ENCODE measurements around the gene TAPBPL. TPM values are rescaled to one million over a fixed set of nuclear protein-coding genes. Genes with fewer than 3 reads are reported as not detected.

TAPBPL gene
- total RNA-seq, 2 donors from 2014 or later, result 24.1 to 28.2 TPM

DNA sequence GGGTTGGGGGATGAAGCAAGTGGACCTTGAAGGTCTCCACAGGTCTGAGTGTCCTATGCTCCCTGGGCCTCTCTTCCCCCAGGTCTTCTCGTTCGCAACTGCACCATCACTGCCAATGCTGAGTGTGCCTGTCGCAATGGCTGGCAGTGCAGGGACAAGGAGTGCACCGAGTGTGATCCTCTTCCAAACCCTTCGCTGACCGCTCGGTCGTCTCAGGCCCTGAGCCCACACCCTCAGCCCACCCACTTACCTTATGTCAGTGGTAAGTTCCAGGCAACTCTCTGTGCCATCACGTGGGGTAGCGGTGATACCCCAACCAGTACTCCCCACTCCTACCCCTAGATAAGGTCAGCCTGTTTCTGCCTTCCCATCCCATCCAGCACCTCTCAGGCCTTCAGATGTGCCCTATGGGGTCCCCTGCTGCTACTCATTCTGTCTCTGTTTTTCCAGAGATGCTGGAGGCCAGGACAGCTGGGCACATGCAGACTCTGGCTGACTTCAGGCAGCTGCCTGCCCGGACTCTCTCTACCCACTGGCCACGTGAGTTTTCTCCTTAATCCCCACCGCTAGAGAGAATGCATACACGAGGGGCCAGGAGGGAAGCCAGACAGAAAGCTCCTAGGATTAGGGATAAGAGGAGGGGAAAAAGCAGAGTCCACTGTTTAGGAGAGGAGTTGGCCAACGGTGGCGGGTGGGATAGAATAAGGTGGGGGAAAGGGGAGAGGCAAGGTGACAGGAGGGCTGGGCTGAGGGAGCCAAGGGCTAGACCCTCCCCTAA, 1.6 kb upstream of the TAPBPL start:
- no peak for ATAC-seq (replicated peaks)
- no peaks in the 10 kb centered on the region for H3K9me3 Mint-ChIP-seq
- H3K4me1 Mint-ChIP-seq, result peaks cover 28% of the 10 kb centered on the region
- peak overlapping the region; percentile 100 for H3K27ac Mint-ChIP-seq
- H3K27me3 Mint-ChIP-seq, result no peaks in the 10 kb centered on the region
- H3K4me3 Mint-ChIP-seq, result peak overlapping the region; percentile 100
- H3K36me3 Mint-ChIP-seq (ENCODE audit: low read depth), result peaks cover 87% of the 10 kb centered on the region

DNA sequence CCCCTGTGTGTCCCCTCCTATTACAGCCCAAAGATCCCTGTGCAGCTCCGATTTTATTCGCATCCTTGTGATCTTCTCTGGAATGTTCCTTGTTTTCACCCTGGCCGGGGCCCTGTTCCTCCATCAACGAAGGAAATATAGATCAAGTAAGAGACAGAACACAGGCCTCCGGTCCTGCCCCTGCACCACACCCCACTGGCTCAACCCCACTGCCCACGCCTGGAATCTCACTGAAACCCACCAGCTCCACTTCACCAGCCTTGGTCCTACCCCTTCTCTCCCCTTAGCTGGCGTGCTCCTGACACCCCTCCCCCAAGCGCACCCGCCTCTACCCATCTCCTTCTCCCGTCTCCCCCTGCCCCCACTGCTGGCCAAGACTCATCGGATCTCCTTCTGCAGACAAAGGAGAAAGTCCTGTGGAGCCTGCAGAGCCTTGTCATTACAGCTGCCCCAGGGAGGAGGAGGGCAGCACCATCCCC, 934 bp upstream of the TAPBPL start:
- peaks cover 28% of the 10 kb centered on the region for H3K4me1 Mint-ChIP-seq
- peaks cover 87% of the 10 kb centered on the region for H3K36me3 Mint-ChIP-seq (ENCODE audit: low read depth)

DNA sequence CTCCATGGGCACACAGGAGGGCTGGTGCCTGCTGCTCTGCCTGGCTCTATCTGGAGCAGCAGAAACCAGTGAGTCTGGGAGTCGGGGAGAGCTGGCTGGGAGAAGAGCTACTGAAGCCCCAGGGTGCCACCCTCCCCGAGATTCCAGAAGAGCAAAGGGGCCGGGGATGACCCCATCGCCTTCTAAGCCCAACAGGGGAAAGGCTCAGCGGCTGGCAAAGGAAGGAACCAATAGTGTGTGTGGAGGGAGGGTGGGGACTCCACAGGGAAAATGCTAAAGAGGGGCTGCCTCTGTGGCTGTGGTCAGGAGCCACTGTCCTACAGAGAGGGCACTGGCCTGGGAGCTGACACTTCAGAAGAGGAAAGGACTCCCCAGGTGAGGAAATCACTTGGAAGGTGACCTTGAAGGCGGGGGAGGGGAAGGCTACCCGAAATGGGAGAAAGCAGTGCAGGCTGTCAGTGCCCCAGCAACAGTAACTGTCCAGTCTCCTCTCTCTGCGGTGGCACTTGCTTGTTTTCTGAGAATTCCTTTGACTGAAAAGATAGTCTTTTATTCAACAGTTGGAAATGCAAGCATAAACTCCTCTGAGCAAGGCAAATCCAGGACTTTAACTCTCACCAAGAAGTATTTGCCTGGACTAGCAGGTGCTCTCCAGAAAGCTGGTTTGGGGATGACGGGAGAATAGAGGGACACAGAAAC, 552 bp downstream of the TAPBPL start:
- peak overlapping the region; percentile 100 for H3K27ac Mint-ChIP-seq
- H3K4me3 Mint-ChIP-seq, result peak overlapping the region; percentile 100
- peaks cover 28% of the 10 kb centered on the region for H3K4me1 Mint-ChIP-seq
- peaks cover 87% of the 10 kb centered on the region for H3K36me3 Mint-ChIP-seq (ENCODE audit: low read depth)
- H3K9me3 Mint-ChIP-seq, result no peaks in the 10 kb centered on the region
- peak; percentile 13 for ATAC-seq (replicated peaks)
- H3K27me3 Mint-ChIP-seq, result no peaks in the 10 kb centered on the region

More for the DNA sequence above, 934 bp upstream of the TAPBPL start:
- H3K27me3 Mint-ChIP-seq, result no peaks in the 10 kb centered on the region
- ATAC-seq (replicated peaks), result peak; percentile 6
- no peaks in the 10 kb centered on the region for H3K9me3 Mint-ChIP-seq
- peak overlapping the region; percentile 100 for H3K4me3 Mint-ChIP-seq
- peak overlapping the region; percentile 100 for H3K27ac Mint-ChIP-seq

- Mint-ChIP-seq H3K4me3 (peak overlapping the region; percentile 100), H3K27me3 (no peaks in the 10 kb centered on the region)
Observed at GRCh38 chr12:6452944-6453630, 1.2 kb downstream of the TAPBPL start.

GRCh38 chr12:6457220-6457945, 5.5 kb downstream of the TAPBPL start:
- peak overlapping the region; percentile 72 for H3K27ac Mint-ChIP-seq
- no peaks in the 10 kb centered on the region for H3K9me3 Mint-ChIP-seq
- peaks cover 100% of the 10 kb centered on the region for H3K36me3 Mint-ChIP-seq (ENCODE audit: low read depth)
- H3K27me3 Mint-ChIP-seq, result no peaks in the 10 kb centered on the region
- H3K4me3 Mint-ChIP-seq, result peak overlapping the region; percentile 6
- ATAC-seq (replicated peaks), result no peak
- H3K4me1 Mint-ChIP-seq, result peaks cover 36% of the 10 kb centered on the region

More at GRCh38 chr12:6452944-6453630, 1.2 kb downstream of the TAPBPL start:
- H3K36me3 Mint-ChIP-seq (ENCODE audit: low read depth), result peaks cover 87% of the 10 kb centered on the region
- peaks cover 22% of the 10 kb centered on the region for H3K4me1 Mint-ChIP-seq
- no peaks in the 10 kb centered on the region for H3K9me3 Mint-ChIP-seq
- H3K27ac Mint-ChIP-seq, result peak overlapping the region; percentile 100
- peak; percentile 38 for ATAC-seq (replicated peaks)

- Mint-ChIP-seq H3K27me3 (no peaks in the 10 kb centered on the region), H3K27ac (peak overlapping the region; percentile 79), H3K9me3 (no peaks in the 10 kb centered on the region), H3K4me3 (peak overlapping the region; percentile 30), H3K4me1 (peaks cover 43% of the 10 kb centered on the region), H3K36me3 (ENCODE audit: low read depth) (peaks cover 100% of the 10 kb centered on the region)
- ATAC-seq (replicated peaks), result no peak
Observed at GRCh38 chr12:6458281-6459003, 6.6 kb downstream of the TAPBPL start.

DNA sequence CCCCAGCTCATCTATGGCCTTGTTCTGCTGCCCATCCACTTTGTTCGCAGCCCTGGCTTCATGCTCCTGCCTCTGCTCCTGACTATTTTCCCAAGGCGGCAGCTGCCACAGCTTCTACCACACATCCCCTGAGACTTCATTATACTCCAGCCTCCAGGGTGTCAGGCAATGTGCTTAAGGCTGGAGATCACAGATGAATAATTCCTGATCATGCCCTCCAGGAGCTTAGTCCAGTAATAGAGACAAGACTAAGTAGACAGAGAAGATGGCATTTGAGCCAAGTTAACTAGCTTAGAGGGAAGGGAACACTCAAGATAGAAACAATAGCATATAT, 7.1 kb downstream of the TAPBPL start:
- Mint-ChIP-seq H3K9me3 (no peaks in the 10 kb centered on the region), H3K36me3 (ENCODE audit: low read depth) (peaks cover 100% of the 10 kb centered on the region), H3K4me3 (peak overlapping the region; percentile 30), H3K27me3 (no peaks in the 10 kb centered on the region), H3K4me1 (peaks cover 46% of the 10 kb centered on the region), H3K27ac (peak overlapping the region; percentile 79)
- no peak for ATAC-seq (replicated peaks)

- Mint-ChIP-seq H3K27ac (peak overlapping the region; percentile 94), H3K4me1 (peaks cover 54% of the 10 kb centered on the region), H3K27me3 (no peaks in the 10 kb centered on the region), H3K36me3 (ENCODE audit: low read depth) (peaks cover 100% of the 10 kb centered on the region), H3K4me3 (peak overlapping the region; percentile 79), H3K9me3 (no peaks in the 10 kb centered on the region)
- peak; percentile 44 for ATAC-seq (replicated peaks)
Observed at GRCh38 chr12:6460751-6461371, 9.0 kb downstream of the TAPBPL start.

DNA sequence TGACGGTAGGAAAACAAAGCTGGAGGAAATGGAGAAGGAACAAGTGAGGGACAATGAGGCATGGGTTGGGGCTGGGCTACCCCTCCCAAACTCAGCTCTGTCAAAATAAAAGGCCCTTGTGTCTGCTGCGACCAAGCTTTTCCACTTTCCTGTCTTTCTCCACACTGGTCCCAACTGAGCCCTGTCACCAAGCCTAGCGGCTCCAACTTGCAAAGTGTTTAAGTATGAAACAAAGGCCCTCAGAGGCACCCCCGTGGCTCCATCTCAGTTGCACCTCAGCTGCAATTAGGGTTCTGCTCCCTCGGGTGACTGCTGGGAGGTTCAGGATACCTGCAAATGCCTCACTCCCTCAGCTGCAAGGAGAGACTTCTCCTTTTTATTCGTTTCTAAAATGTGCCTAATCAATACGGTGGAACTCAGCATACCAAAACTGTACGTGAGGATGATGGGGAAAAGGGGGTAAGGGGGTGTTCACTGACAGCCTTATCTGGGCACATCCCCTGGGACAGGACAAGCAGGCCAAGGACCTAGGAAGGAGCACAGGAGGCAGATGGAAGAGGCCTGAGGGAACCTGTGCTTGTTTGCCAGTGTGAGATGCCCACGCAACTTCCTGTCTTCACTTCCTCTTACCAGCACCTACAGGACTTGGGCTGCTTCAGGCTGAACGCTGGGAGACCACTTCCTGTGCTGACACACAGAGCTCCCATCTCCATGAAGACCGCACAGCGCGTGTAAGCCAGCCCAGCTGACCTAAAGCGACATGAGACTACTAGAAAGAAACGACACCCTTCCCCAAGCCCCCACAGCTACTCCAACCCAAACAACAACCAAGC, 9.8 kb downstream of the TAPBPL start:
- peak; percentile 89 for ATAC-seq (replicated peaks)
- peaks cover 59% of the 10 kb centered on the region for H3K4me1 Mint-ChIP-seq
- H3K27ac Mint-ChIP-seq, result peak overlapping the region; percentile 94
- no peaks in the 10 kb centered on the region for H3K27me3 Mint-ChIP-seq
- peak overlapping the region; percentile 79 for H3K4me3 Mint-ChIP-seq
- no peaks in the 10 kb centered on the region for H3K9me3 Mint-ChIP-seq
- peaks cover 100% of the 10 kb centered on the region for H3K36me3 Mint-ChIP-seq (ENCODE audit: low read depth)

DNA sequence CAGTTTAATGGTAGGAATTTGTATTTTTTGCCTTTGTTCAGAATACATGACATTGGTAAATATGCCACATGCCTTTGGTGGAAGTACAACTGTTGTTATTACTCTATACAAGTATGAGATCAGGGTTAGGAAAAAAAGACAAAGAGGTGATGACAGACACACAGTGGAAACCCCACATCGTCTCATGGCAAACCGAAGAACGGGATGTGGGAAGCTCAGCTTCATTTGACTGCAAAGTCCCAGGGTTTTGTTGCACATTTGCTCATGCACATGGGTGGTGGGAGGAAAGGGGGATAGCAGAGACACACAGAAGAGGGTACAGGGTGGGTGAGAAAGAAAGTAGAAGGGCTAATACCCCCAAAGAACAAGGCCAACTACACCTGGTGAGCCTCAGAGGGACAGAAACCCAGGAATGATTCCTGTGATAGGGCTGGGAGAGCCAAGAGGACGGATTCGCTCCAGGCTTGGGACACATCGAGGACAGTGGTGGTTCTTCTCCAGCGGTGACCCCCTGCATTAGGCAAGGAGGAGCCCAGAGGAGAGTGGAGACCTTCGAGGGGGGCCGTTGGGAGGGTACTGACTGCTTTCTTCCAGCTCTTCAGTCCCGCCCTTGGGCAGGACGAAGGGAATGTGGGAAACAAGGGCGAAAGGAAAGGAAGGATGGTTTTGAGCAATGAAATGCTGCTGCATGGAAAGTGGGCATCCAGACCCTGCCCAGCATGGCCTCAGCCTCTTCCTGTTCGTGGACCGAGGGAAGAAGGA, 10.6 kb downstream of the TAPBPL start:
- peak overlapping the region; percentile 94 for H3K27ac Mint-ChIP-seq
- peaks cover 100% of the 10 kb centered on the region for H3K36me3 Mint-ChIP-seq (ENCODE audit: low read depth)
- peak; percentile 62 for ATAC-seq (replicated peaks)
- peaks cover 67% of the 10 kb centered on the region for H3K4me1 Mint-ChIP-seq
- H3K27me3 Mint-ChIP-seq, result no peaks in the 10 kb centered on the region
- H3K9me3 Mint-ChIP-seq, result no peaks in the 10 kb centered on the region
- H3K4me3 Mint-ChIP-seq, result peak overlapping the region; percentile 79

DNA sequence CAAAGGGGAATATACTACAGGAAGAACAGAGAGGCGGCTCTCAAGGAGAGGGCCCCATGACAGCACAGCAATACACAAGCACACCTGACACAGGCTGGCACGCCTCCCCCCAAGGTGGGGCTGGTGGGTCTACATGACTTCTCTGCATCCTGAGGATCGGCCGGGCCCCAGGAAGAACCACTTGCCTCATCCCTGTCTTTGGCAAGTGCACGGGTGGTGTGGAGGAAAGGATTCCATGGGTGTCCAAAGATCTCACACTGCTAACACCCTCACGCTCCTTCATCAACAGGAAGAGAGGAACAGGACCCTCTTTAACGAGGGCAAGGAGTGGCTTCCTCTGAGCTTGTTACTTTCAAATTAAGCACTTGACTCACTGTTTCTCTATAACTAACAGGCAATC, 11.4 kb downstream of the TAPBPL start:
- H3K9me3 Mint-ChIP-seq, result no peaks in the 10 kb centered on the region
- peaks cover 100% of the 10 kb centered on the region for H3K36me3 Mint-ChIP-seq (ENCODE audit: low read depth)
- peak overlapping the region; percentile 94 for H3K27ac Mint-ChIP-seq
- H3K4me3 Mint-ChIP-seq, result peak overlapping the region; percentile 79
- H3K4me1 Mint-ChIP-seq, result peaks cover 71% of the 10 kb centered on the region
- no peaks in the 10 kb centered on the region for H3K27me3 Mint-ChIP-seq
- no peak for ATAC-seq (replicated peaks)

DNA sequence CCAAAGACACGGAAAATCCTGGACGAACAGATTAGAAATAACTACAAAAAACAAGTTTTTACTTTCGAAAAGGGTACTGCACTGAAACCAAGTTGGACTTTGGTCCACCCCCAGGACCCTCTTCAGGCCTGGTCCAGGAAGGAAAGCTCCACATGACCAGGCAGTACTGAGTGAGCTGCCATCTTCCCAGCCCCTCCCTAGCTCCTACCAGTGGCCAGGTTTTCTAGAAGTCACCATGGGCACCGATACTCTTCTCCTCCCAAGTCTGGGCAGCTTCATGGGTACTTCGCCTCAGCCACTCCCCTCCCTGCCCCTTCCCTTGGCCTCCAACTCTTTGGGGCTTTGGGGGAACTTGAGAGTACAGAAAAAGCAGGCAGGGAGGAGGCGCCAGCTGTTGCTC, 12.0 kb downstream of the TAPBPL start:
- H3K36me3 Mint-ChIP-seq (ENCODE audit: low read depth), result peaks cover 100% of the 10 kb centered on the region
- H3K27ac Mint-ChIP-seq, result peak overlapping the region; percentile 94
- no peaks in the 10 kb centered on the region for H3K9me3 Mint-ChIP-seq
- H3K4me3 Mint-ChIP-seq, result peak overlapping the region; percentile 79
- no peak for ATAC-seq (replicated peaks)
- H3K27me3 Mint-ChIP-seq, result no peaks in the 10 kb centered on the region
- H3K4me1 Mint-ChIP-seq, result peaks cover 72% of the 10 kb centered on the region
